Neural cell (in vitro differentiated cells): ENCODE results near the gene MT1X. TPM values are rescaled to one million over a fixed set of nuclear protein-coding genes. Genes with fewer than 3 reads are reported as not detected.

Experiments
- H2AFZ ChIP-seq: fragments of 200-600, 300-800 bp; sonication (generic), shearing (Covaris generic); 2 replicates; pipeline ENCODE4 v1.6.0; 2014; ENCODE audit warnings: low read depth, mild to moderate bottlenecking, antibody characterized with exemption, low read length, moderate library complexity
- H3F3A ChIP-seq: fragments of 200-600 bp; shearing (Covaris generic); 2 replicates; pipeline ENCODE4 v1.6.1; 2016; ENCODE audit warnings: mild to moderate bottlenecking, moderate library complexity, mixed read lengths, antibody characterized with exemption, low read length; ENCODE audit not compliant: insufficient read depth, poor library complexity, severe bottlenecking
- H3K27ac ChIP-seq: fragments of 200-600, 300-800 bp; sonication (generic), shearing (Covaris generic); 2 replicates; pipeline ENCODE4 v1.5.1; 2014; ENCODE audit warnings: mild to moderate bottlenecking, low read length, moderate library complexity
- H3K27me3 ChIP-seq: fragments of 300-800, 200-600 bp; sonication (generic), shearing (Covaris generic); 2 replicates; pipeline ENCODE4 v1.6.0; 2014; ENCODE audit warnings: mild to moderate bottlenecking, low read depth, low read length, moderate library complexity; ENCODE audit not compliant: insufficient read depth
- H3K36me3 ChIP-seq: fragments of 300-800, 200-600 bp; sonication (generic), shearing (Covaris generic); 2 replicates; pipeline ENCODE4 v1.5.1; 2014; ENCODE audit warnings: mild to moderate bottlenecking, antibody characterized with exemption, low read length, moderate library complexity; ENCODE audit not compliant: insufficient read depth
- H3K4me2 ChIP-seq: fragments of 300-800, 200-600 bp; sonication (generic), shearing (Covaris generic); 2 replicates; pipeline ENCODE4 v1.6.0; 2014; ENCODE audit warnings: mild to moderate bottlenecking, low read length
- H3K4me3 ChIP-seq: fragments of 300-800, 200-600 bp; sonication (generic), shearing (Covaris generic); 2 replicates; pipeline ENCODE4 v1.5.1; 2014; ENCODE audit warnings: mild to moderate bottlenecking, low read length, moderate library complexity
- H3K79me2 ChIP-seq: fragments of 200-600 bp; shearing (Covaris generic); replicated peaks from 2 replicates; pipeline ENCODE4 v1.6.0; 2014; ENCODE audit warnings: mild to moderate bottlenecking, low read length, moderate library complexity; ENCODE audit not compliant: insufficient read depth
- H3K9ac ChIP-seq: fragments of 300-800, 200-600 bp; sonication (generic), shearing (Covaris generic); 2 replicates; pipeline ENCODE4 v1.6.1; 2016; ENCODE audit warnings: mild to moderate bottlenecking, low read length, mixed read lengths
- H3K9me2 ChIP-seq: fragments of 200-600 bp; shearing (Covaris generic); 2 replicates; pipeline ENCODE4 v1.6.1; 2016; ENCODE audit warnings: mild to moderate bottlenecking, low read length, mixed read lengths; ENCODE audit not compliant: insufficient read depth
- H3K9me3 ChIP-seq: fragments of 200-600, 300-800 bp; sonication (generic), shearing (Covaris generic); 2 replicates; pipeline ENCODE4 v1.6.1; 2016; ENCODE audit warnings: mild to moderate bottlenecking, mixed run types, low read length, moderate library complexity, mixed read lengths
- H4K20me1 ChIP-seq: fragments of 200-600 bp; shearing (Covaris generic); 2 replicates; pipeline ENCODE4 v1.6.1; 2016; ENCODE audit warnings: mild to moderate bottlenecking, mixed run types; ENCODE audit not compliant: insufficient read depth
- EP300 ChIP-seq: fragments of 450-650 bp; conservative IDR thresholded peaks from 2 replicates; pipeline ENCODE4 v1.6.1; 2014; ENCODE audit warnings: antibody characterized with exemption, mild to moderate bottlenecking, moderate library complexity; ENCODE audit not compliant: poor library complexity, severe bottlenecking
- EZH2 ChIP-seq: fragments of 200-600, 300-800 bp; shearing (Covaris generic), sonication (generic); IDR thresholded peaks from 2 replicates; pipeline ENCODE4 v1.6.1; 2014; ENCODE audit warnings: antibody characterized with exemption, low read length, borderline replicate concordance, mild to moderate bottlenecking; ENCODE audit not compliant: insufficient read depth, poor library complexity, severe bottlenecking
- MXI1 ChIP-seq: fragments of 450-650 bp; conservative IDR thresholded peaks from 2 replicates; pipeline ENCODE4 v1.6.1; 2014; ENCODE audit warnings: antibody characterized with exemption, mild to moderate bottlenecking; ENCODE audit not compliant: poor library complexity, severe bottlenecking
- POLR2AphosphoS5 ChIP-seq: IDR thresholded peaks from 2 replicates; pipeline ENCODE4 v1.6.1; 2012
- RAD21 ChIP-seq: fragments of 450-650 bp; conservative IDR thresholded peaks from 2 replicates; pipeline ENCODE4 v1.6.1; 2014; ENCODE audit warnings: antibody characterized with exemption, mild to moderate bottlenecking, moderate library complexity
- REST ChIP-seq: IDR thresholded peaks from 2 replicates; pipeline ENCODE4 v1.6.1; 2012; ENCODE audit warnings: borderline replicate concordance
- SMC3 ChIP-seq: fragments of 450-650 bp; conservative IDR thresholded peaks from 2 replicates; pipeline ENCODE4 v1.6.1; 2014; ENCODE audit warnings: antibody characterized with exemption, mild to moderate bottlenecking, moderate library complexity; ENCODE audit not compliant: poor library complexity
- TAF1 ChIP-seq: IDR thresholded peaks from 2 replicates; pipeline ENCODE4 v1.6.1; 2012; ENCODE audit warnings: low read depth
- polyA plus RNA-seq: library from polyadenylated mRNA; depleted of rRNA; stranded (reverse); fragments of >200 nt; gene quantifications from 2 replicates; pipeline ENCODE4 v1.2.3, GENCODE V29; 2014
- TF ChIP-seq, protein P1 (sequence below): fragments of 450-650 bp; IDR thresholded peaks from 2 replicates; pipeline ENCODE4 v1.5.1; 2014; ENCODE audit warnings: antibody characterized with exemption, mild to moderate bottlenecking, moderate library complexity; ENCODE audit not compliant: poor library complexity, severe bottlenecking

MT1X gene
- polyA plus RNA-seq, 1 donor from 2014 or later = 8.1 TPM

DNA sequence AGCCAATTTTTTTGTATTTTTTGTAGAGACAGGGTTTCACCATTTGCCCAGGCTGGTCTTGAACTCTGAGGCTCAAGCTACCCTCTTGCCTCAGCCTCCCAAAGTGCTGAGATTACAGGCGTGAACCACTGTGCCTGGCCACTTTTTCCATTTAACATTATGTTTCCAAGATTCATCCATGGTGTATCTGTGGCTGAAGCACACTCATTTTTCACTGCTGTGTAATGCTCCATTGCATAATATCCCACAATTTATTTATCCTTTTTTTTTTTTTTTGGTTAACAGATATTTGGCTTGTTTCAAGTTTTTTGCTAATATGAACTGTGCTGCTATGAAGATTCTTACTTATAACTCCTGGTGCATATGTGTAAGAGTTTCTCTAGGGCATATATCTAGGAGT lies 45.8 kb downstream of the MT1X start:
- no peaks in the 10 kb centered on the region for H3K9me2 ChIP-seq
- H3K4me2 ChIP-seq = no peak overlapping the region
- H3K4me3 ChIP-seq = no peak overlapping the region
- no peaks in the 10 kb centered on the region for H3K9me3 ChIP-seq
- H3K27ac ChIP-seq = no peak overlapping the region
- TF ChIP-seq REST (no peak), RAD21 (no peak), EP300 (no peak), EZH2 (no peak), POLR2AphosphoS5 (no peak), TAF1 (no peak), MXI1 (no peak), SMC3 (no peak)
- TF ChIP-seq, protein P1, sequence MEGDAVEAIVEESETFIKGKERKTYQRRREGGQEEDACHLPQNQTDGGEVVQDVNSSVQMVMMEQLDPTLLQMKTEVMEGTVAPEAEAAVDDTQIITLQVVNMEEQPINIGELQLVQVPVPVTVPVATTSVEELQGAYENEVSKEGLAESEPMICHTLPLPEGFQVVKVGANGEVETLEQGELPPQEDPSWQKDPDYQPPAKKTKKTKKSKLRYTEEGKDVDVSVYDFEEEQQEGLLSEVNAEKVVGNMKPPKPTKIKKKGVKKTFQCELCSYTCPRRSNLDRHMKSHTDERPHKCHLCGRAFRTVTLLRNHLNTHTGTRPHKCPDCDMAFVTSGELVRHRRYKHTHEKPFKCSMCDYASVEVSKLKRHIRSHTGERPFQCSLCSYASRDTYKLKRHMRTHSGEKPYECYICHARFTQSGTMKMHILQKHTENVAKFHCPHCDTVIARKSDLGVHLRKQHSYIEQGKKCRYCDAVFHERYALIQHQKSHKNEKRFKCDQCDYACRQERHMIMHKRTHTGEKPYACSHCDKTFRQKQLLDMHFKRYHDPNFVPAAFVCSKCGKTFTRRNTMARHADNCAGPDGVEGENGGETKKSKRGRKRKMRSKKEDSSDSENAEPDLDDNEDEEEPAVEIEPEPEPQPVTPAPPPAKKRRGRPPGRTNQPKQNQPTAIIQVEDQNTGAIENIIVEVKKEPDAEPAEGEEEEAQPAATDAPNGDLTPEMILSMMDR = no peak
- no peaks in the 10 kb centered on the region for H3K36me3 ChIP-seq
- no peaks in the 10 kb centered on the region for H3K27me3 ChIP-seq
- no peaks in the 10 kb centered on the region for H3F3A ChIP-seq
- H2AFZ ChIP-seq = no peak overlapping the region
- no peak overlapping the region for H3K9ac ChIP-seq
- H4K20me1 ChIP-seq = no peaks in the 10 kb centered on the region
- peaks cover 27% of the 10 kb centered on the region for H3K79me2 ChIP-seq

GRCh38 chr16:56728980-56729734 lies 46.9 kb downstream of the MT1X start:
- TF ChIP-seq SMC3 = no peak
- no peak for TF ChIP-seq EZH2
- no peak for TF ChIP-seq RAD21
- no peak for TF ChIP-seq EP300
- TF ChIP-seq REST = no peak
- no peak for TF ChIP-seq TAF1
- TF ChIP-seq POLR2AphosphoS5 = no peak
- no peak for TF ChIP-seq MXI1
- TF ChIP-seq, protein P1 = no peak
- Histone ChIP-seq H3K9ac (peak overlapping the region; percentile 75), H2AFZ (peak overlapping the region; percentile 87), H3K36me3 (no peaks in the 10 kb centered on the region), H3K27ac (peak overlapping the region; percentile 75), H3K4me2 (peak overlapping the region; percentile 86), H3K27me3 (no peaks in the 10 kb centered on the region), H3K9me2 (no peaks in the 10 kb centered on the region), H3K79me2 (peaks cover 27% of the 10 kb centered on the region), H3K9me3 (no peaks in the 10 kb centered on the region), H3K4me3 (peak overlapping the region; percentile 99), H4K20me1 (no peaks in the 10 kb centered on the region), H3F3A (no peaks in the 10 kb centered on the region)
